ENCODE measurements around the gene KLHL42. TPM values are rescaled to one million over a fixed set of nuclear protein-coding genes. Genes with fewer than 3 reads are reported as not detected.
A peak's percentile ranks its signal among the peaks of the same experiment; 100 is the strongest.

KLHL42 gene
- total RNA-seq, 2 experiments from 2014 or later: 13.6 to 15.2 TPM

DNA sequence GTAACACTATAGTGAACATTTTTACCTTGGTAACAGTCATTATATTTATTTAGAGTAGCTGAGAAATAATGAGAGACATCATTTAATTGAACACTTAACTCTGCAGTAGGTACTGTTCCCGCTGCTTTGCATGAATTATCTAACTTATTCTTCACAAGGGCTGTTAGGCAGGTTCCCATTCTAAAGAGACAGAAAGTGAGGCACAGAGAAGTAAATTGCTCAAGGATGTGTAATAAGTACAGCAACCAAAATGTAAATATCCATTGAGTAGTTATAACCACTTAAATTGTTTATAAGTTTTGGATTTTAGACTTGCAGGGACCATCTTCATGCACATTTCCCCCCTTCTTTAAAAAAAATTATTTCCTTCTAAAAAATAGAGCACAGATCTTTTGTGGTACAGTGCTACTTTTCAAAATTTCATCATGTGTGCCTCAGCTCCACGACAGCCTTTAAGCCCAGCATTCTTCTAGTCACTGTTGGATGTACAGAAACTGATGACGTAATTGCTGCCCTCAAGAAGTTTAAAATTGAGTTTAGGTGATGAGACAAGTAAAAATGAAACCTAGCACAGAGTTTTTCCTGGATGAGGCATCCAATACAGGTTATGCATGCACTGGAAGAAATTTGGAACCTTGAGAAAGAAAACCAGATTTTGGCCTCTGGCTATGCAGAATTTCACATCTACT, 6.0 kb downstream of the KLHL42 start:
- no peak overlapping the region for H3K27ac Mint-ChIP-seq
- H3K4me3 Mint-ChIP-seq: no peak overlapping the region
- no peak for DNase-seq
- ChIA-PET POLR2A (no interaction called here), CTCF (interaction anchor here (0.6 to 0.9 kb wide), 2 partner anchors 10 to 12 kb away, joined by 3 read pairs; no protein-coding TSS in a partner anchor)
- peaks cover 35% of the 10 kb centered on the region for H3K4me1 Mint-ChIP-seq
- H3K9me3 Mint-ChIP-seq: no peaks in the 10 kb centered on the region
- H3K36me3 Mint-ChIP-seq (ENCODE audit: low read depth): peaks cover 36% of the 10 kb centered on the region
- H3K27me3 Mint-ChIP-seq: no peaks in the 10 kb centered on the region

GRCh38 chr12:27787559-27787958, 7.5 kb downstream of the KLHL42 start:
- Mint-ChIP-seq H3K9me3 (no peaks in the 10 kb centered on the region), H3K4me1 (peaks cover 20% of the 10 kb centered on the region), H3K36me3 (ENCODE audit: low read depth) (peaks cover 33% of the 10 kb centered on the region), H3K27me3 (no peaks in the 10 kb centered on the region), H3K27ac (no peak overlapping the region), H3K4me3 (no peak overlapping the region)
- no peak for DNase-seq
- CTCF ChIA-PET: interaction anchor here (0.9 to 1.0 kb wide), 2 partner anchors 88 to 128 kb away, joined by 3 to 4 read pairs; no protein-coding TSS in a partner anchor
- POLR2A ChIA-PET: interaction anchor here (0.6 kb wide), 1 partner anchor 29 kb away, joined by 3 read pairs; no protein-coding TSS in a partner anchor

DNA sequence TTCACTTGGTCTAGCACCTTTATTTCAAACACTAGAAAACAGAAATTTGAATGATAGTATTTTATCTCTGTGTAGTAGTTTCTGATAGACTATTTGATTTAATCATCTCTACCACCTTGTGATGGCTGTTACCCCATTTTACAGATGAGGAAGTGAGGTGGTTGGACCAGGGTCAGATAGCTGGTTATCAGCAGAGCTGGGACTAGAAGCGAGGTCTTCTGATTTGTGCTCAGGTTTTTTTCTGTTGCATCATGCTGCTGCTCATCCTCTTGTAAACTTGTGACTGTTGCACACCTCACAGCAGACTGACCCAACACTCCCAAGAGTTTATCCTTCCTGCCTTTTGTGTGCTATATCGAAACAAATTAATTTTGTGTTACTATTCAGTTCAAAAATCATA, 10.1 kb downstream of the KLHL42 start:
- no peak overlapping the region for H3K4me3 Mint-ChIP-seq
- no peak overlapping the region for H3K27ac Mint-ChIP-seq
- CTCF ChIA-PET: no interaction called here
- H3K9me3 Mint-ChIP-seq: no peaks in the 10 kb centered on the region
- H3K4me1 Mint-ChIP-seq: peaks cover 18% of the 10 kb centered on the region
- POLR2A ChIA-PET: no interaction called here
- no peaks in the 10 kb centered on the region for H3K27me3 Mint-ChIP-seq
- H3K36me3 Mint-ChIP-seq (ENCODE audit: low read depth): peaks cover 35% of the 10 kb centered on the region
- no peak for DNase-seq

DNA sequence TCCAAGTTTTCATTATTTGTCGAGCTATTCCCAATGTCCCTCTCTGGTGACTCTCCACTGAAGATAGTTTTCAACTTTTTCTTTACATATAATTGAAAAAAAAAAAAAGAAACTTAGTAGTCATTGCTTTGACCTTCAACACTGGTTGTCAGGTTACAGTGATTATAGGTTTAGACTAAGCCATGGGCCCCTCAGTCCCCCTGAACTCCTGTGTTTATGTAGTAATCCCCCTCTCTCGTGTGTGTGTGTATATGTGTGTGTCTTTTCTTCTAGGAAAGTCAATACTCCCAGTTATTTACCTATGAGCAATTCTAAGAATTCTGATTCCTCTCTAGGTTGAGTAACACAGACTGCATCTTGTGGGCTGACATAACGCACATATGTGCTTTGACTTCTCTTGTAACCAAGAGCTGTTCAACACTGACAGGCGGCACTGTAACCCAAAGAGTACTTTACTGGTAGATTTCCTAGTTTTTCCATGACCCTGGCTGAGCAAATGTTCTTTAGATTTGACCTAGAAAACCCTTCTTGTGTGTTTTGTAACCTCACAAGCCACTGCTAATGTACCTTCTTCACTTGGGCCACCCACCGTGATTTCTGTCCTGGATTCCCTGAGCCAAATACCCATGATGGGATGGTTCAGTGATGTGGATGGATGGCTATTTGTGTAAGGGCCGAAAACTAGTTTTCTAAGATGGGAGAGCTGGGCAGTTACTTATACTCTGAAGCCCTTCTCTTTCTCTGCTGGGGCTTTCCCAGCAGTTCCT, 15.0 kb downstream of the KLHL42 start:
- H3K4me3 Mint-ChIP-seq: no peak overlapping the region
- H3K4me1 Mint-ChIP-seq: peaks cover 10% of the 10 kb centered on the region
- no peaks in the 10 kb centered on the region for H3K27me3 Mint-ChIP-seq
- no peaks in the 10 kb centered on the region for H3K9me3 Mint-ChIP-seq
- H3K27ac Mint-ChIP-seq: no peak overlapping the region
- ChIA-PET CTCF (interaction anchor here (1.2 to 1.4 kb wide), 2 partner anchors 11 to 15 kb away, joined by 4 to 6 read pairs; partner anchors contain the start of genes KLHL42 and MANSC4), POLR2A (no interaction called here)
- peaks cover 47% of the 10 kb centered on the region for H3K36me3 Mint-ChIP-seq (ENCODE audit: low read depth)
- DNase-seq: no peak

DNA sequence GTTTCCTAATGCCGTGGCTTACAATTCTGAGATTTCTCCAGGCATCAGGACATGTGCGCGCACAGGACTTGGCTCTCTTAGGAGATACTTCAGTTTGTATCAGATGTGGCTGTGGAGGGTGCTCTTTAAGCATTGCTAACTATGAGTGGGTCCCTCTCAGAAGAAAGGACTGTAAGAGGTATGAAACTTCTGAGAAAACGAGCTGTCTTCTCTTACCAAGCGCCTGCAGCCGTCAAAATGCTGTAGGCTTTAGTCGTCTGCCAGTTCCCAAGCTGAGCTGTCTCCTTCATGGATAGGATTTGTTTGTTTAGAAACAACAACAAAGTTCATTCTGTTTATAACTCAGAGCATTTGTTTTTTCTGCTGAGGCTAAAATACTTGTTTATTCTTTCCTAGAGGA, 16.1 kb downstream of the KLHL42 start:
- Mint-ChIP-seq H3K27me3 (no peaks in the 10 kb centered on the region), H3K27ac (no peak overlapping the region), H3K36me3 (ENCODE audit: low read depth) (peaks cover 48% of the 10 kb centered on the region), H3K4me1 (peaks cover 17% of the 10 kb centered on the region), H3K9me3 (no peaks in the 10 kb centered on the region), H3K4me3 (no peak overlapping the region)
- no peak for DNase-seq
- CTCF ChIA-PET: interaction anchor here (1.2 to 1.6 kb wide), 3 partner anchors 10 to 41 kb away, joined by 3 to 6 read pairs (median 4); partner anchors contain the start of genes KLHL42 and MANSC4
- POLR2A ChIA-PET: no interaction called here

- H3K27me3 Mint-ChIP-seq: no peaks in the 10 kb centered on the region
- H3K9me3 Mint-ChIP-seq: no peaks in the 10 kb centered on the region
- CTCF ChIA-PET: interaction anchor here (0.6 to 1.6 kb wide), 2 partner anchors 42 to 250 kb away, joined by 3 to 5 read pairs; no protein-coding TSS in a partner anchor
- no peak for DNase-seq
- H3K36me3 Mint-ChIP-seq (ENCODE audit: low read depth): peaks cover 40% of the 10 kb centered on the region
- no peak overlapping the region for H3K4me3 Mint-ChIP-seq
- H3K27ac Mint-ChIP-seq: no peak overlapping the region
- POLR2A ChIA-PET: interaction anchor here (0.6 kb wide), 1 partner anchor 9 kb away, joined by 3 read pairs; no protein-coding TSS in a partner anchor
- H3K4me1 Mint-ChIP-seq: peaks cover 21% of the 10 kb centered on the region
Observed at GRCh38 chr12:27797301-27798025, 17.4 kb downstream of the KLHL42 start.

- H3K27ac Mint-ChIP-seq: peak overlapping the region; percentile 52
- peaks cover 13% of the 10 kb centered on the region for H3K4me1 Mint-ChIP-seq
- no peak for DNase-seq
- peaks cover 26% of the 10 kb centered on the region for H3K36me3 Mint-ChIP-seq (ENCODE audit: low read depth)
- no peak overlapping the region for H3K4me3 Mint-ChIP-seq
- H3K27me3 Mint-ChIP-seq: peaks cover 1% of the 10 kb centered on the region
- POLR2A ChIA-PET: no interaction called here
- H3K9me3 Mint-ChIP-seq: no peaks in the 10 kb centered on the region
- CTCF ChIA-PET: no interaction called here
Observed at GRCh38 chr12:27800819-27801218, 20.8 kb downstream of the KLHL42 start.

- Mint-ChIP-seq H3K4me3 (no peak overlapping the region), H3K4me1 (peaks cover 20% of the 10 kb centered on the region), H3K36me3 (ENCODE audit: low read depth) (peaks cover 25% of the 10 kb centered on the region), H3K9me3 (no peaks in the 10 kb centered on the region), H3K27ac (no peak overlapping the region), H3K27me3 (peaks cover 5% of the 10 kb centered on the region)
- CTCF ChIA-PET: interaction anchor here (0.6 to 1.4 kb wide), 2 partner anchors 20 to 51 kb away, joined by 4 to 5 read pairs; no protein-coding TSS in a partner anchor
- POLR2A ChIA-PET: no interaction called here
- DNase-seq: no peak
Observed at GRCh38 chr12:27801630-27802029, 21.6 kb downstream of the KLHL42 start.

DNA sequence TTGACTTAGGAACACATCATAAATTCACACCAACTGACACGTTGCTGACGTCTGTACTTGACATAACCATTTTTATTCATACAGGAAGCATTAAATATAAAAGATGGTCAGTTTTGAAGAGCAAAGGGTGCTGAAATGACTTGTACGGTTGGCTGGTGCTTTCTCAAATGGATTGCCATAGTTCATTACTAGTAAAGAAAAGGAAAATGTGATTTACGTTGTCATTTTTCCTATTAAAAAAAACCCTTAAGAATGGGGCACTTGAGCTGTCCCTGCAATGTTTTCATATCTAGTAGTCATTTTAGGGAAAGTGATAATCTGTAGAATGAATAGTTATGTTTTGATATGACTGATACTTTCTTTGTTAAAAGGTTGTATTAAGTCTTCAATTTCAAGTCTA, 22.5 kb downstream of the KLHL42 start:
- H3K4me1 Mint-ChIP-seq: peaks cover 26% of the 10 kb centered on the region
- H3K36me3 Mint-ChIP-seq (ENCODE audit: low read depth): peaks cover 17% of the 10 kb centered on the region
- peaks cover 9% of the 10 kb centered on the region for H3K27me3 Mint-ChIP-seq
- ChIA-PET CTCF (interaction anchor here (1.4 kb wide), 1 partner anchor 19 kb away, joined by 5 read pairs; no protein-coding TSS in a partner anchor), POLR2A (no interaction called here)
- H3K27ac Mint-ChIP-seq: no peak overlapping the region
- H3K9me3 Mint-ChIP-seq: no peaks in the 10 kb centered on the region
- no peak for DNase-seq
- no peak overlapping the region for H3K4me3 Mint-ChIP-seq

DNA sequence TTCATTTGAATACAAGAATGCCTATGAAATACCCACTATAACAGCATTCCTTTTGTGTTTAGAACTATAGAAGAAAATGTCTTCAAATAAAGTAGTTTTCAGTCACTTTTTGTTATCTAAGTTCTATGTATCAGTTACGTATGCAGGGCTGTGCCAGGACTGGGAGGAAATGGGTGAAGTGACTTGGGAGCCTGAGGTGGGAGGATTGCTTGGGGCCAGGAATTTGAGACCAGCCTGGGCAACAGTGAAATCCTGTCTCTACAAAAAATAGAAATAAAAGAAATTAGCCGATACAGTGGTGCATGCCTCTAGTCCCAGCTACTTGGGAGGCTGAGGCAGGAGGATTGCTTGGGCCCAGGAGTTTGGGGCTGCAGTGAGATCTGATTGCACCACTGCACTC, 22.9 kb downstream of the KLHL42 start:
- H3K4me1 Mint-ChIP-seq: peaks cover 26% of the 10 kb centered on the region
- no peaks in the 10 kb centered on the region for H3K9me3 Mint-ChIP-seq
- peaks cover 13% of the 10 kb centered on the region for H3K36me3 Mint-ChIP-seq (ENCODE audit: low read depth)
- no peak for DNase-seq
- ChIA-PET CTCF (interaction anchor here (1.4 kb wide), 1 partner anchor 18 kb away, joined by 5 read pairs; no protein-coding TSS in a partner anchor), POLR2A (no interaction called here)
- no peak overlapping the region for H3K27ac Mint-ChIP-seq
- peaks cover 12% of the 10 kb centered on the region for H3K27me3 Mint-ChIP-seq
- no peak overlapping the region for H3K4me3 Mint-ChIP-seq

DNA sequence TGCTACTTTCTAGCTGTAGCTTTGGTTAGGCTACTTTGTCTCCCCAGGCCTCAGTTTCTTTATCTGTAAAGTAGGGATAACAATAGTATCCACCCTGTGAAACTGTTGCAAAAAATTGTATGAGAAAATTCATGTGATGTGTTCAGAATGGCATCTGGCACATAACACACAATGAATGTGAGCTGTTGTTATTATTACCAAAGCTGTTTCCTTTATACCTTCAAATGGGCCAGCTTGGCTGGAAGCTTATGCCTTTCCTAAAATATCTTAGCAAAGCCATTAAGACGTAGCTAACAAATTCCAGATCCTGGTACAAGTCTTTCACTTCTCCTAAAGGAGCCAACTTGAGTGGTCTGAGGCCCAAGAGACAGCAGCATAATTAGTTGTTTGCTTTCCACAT, 25.2 kb downstream of the KLHL42 start:
- ChIA-PET POLR2A (no interaction called here), CTCF (interaction anchor here (0.7 to 1.4 kb wide), 2 partner anchors 16 to 17 kb away, joined by 3 to 4 read pairs; no protein-coding TSS in a partner anchor)
- Mint-ChIP-seq H3K27me3 (peaks cover 15% of the 10 kb centered on the region), H3K4me3 (no peak overlapping the region), H3K9me3 (no peaks in the 10 kb centered on the region), H3K36me3 (ENCODE audit: low read depth) (peaks cover 2% of the 10 kb centered on the region), H3K27ac (no peak overlapping the region), H3K4me1 (peaks cover 26% of the 10 kb centered on the region)
- no peak for DNase-seq

DNA sequence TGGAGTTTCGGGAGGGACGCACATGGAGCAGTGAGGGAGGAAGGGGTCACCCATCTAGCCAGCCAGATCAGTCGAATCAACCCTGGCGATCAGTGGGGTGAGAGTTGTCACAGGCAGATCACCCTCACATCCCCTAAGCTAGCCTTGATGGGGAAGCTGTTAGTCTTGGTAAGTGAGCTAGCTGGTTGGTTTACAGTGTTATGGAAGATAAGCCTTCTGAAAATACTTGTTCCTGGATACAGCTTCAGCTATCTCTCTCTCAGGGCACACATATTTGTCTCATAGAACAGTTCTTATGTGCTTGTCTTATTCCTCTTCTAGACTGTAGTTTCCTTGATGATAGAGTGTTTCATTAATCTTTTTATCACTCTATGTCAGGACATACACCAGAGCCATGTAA, 26.2 kb downstream of the KLHL42 start:
- H3K27me3 Mint-ChIP-seq: peaks cover 21% of the 10 kb centered on the region
- POLR2A ChIA-PET: interaction anchor here (0.6 kb wide), 1 partner anchor 1039 kb away, joined by 4 read pairs; no protein-coding TSS in a partner anchor
- DNase-seq: no peak
- no peaks in the 10 kb centered on the region for H3K36me3 Mint-ChIP-seq (ENCODE audit: low read depth)
- no peak overlapping the region for H3K4me3 Mint-ChIP-seq
- H3K27ac Mint-ChIP-seq: no peak overlapping the region
- no peaks in the 10 kb centered on the region for H3K9me3 Mint-ChIP-seq
- CTCF ChIA-PET: interaction anchor here (0.6 to 1.4 kb wide), 3 partner anchors 11 to 30 kb away, joined by 3 to 4 read pairs (median 4); no protein-coding TSS in a partner anchor
- peaks cover 17% of the 10 kb centered on the region for H3K4me1 Mint-ChIP-seq
